Limb (tissue), 2 donors: ENCODE data around the gene BABAM2.
"Not testable (repeated sequence)": the region's sequence is repeated elsewhere in the genome, so short reads cannot be mapped to it uniquely, and the experiment has no call there.

Experiments
- DNase-seq, 2 donors: peaks; one replicate each; pipeline ENCODE4 v3.0.0-alpha.2; 2016; ENCODE audit errors: extremely low spot score in 2 of 2

BABAM2 gene

GRCh38 chr2:28371728-28372127 is 481.2 kb downstream of the BABAM2 start:
- DNase-seq, result not testable (repeated sequence)

GRCh38 chr2:28373854-28374253 is 483.3 kb downstream of the BABAM2 start:
- no peak for DNase-seq

DNA sequence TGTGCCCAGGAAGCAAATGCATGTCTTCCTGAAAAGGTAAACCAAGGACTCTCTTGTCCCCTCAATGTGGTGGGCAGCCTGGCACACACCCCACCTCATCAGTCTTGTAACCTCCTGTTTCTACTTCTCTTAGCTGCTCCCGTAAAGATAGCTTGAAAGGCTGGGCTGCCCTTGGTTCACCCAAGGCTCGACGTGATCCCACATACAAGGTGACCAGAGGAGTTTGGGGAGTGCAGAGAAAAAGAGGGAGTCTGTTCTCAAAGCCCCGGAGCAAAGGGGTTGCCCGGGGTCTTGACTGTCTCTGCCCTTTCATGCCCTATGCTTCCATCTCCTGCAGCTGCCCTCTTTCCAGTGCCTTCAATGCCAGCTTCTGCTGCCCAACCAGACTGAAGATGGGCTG is 483.8 kb downstream of the BABAM2 start:
- DNase-seq, result no peak

- DNase-seq, result no peak
Observed at GRCh38 chr2:28375236-28375635, 484.7 kb downstream of the BABAM2 start.

GRCh38 chr2:28375742-28376631 is 485.5 kb downstream of the BABAM2 start:
- no peak for DNase-seq

DNA sequence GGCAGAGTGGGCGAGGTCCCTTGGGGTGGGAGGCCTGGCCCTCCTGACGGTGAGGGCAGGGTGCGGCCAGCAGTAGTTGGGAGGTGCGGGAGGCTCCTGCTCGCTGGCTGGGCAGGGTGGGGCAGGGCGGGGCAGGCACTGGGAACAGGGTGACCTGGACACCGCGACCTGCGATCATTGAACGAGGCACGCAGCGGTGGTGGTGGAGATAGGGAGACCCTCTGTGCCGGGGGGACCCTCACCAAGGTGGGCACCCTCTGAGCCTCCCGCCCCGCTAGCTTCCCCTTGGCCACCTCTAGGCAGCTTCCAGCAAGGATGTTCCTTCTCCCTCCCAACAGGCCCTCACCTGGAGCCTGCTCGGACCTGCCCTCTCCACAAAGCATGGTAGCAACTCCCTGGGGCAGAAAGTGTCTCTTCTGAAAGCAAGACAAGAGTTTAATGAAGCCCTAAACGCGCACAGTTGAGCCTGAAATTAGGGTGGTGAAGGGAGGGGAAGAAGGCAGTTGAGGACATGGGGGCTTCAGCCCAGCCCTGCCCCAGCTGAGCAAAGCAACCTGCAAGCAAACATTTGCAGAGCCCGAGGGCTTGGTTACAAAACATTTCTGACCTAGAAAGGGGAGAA is 486.8 kb downstream of the BABAM2 start:
- no peak for DNase-seq

DNA sequence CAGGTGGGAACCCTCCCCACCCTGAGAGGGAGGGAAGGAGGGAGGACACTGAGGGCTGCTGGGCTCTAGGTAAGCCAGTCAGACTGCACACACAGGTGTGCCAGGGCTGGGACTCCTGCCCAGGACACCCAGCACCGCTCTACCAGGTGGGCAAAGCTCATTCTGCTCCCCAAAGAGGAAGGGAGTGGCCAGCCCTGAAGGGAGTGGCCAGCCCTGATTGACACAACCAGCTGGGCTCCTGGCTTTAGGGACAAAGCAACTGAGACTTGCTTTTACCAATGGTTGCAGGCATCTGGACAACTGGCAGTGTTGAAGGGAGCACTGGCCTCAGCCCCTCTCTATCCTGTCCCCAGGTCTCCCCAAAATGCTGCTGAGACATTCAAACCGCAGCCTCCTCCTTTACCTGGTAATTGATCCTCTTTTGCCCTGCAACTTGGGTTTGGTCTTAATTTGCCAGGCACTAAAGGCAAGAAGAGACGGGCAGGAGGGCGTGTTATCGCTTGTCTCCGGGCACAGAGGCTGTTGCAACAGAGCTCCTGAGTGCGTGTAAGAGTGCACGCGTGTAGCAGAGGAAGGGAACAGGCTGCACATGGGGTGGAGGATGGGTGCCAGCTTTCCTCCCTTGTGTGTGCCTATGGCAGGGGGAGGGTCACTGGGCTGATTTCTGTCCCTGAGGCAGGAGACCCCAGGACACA is 487.6 kb downstream of the BABAM2 start:
- no peak for DNase-seq

DNA sequence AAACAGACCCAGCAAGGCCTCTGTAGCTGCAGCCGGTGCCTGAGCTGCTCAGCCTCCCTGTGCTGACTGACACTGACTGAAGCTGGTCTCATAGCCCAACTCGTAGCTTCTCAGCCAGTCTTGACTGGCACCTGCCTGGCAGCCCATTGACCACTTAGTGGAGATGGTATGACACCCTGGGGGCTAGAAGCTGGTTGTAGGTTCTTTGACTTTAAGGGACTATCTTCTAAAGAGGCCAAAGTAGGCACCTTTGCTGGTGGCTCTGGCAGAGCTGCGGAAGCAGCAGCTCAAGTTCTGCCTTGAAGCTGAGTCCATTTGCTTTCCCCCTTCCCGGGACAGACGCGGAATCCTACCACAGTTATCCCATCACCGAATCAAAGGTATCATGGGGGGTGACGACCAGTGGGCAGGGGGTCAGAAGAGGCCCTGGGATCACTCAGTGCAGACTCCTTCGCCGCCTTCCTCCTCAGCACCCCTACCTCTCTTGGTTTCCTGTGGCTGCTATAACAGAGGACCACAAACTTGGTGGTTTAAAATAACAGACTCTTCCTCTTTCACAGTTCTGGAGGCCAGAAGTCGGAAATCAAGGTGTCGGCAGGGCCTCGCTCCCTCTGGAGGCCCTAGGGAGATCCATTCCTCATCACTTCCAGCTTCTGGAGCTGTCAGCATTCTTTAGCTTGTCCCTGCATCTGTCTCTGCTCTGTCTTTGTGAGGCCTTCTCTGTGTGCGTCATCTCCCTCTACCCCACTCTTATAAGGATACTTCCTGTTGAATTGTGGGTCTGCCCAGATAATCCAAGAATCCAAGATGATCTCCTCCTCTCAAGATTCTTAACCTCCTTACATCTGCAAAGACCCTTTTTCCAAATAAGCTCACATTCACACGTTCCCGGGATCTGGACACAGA is 488.4 kb downstream of the BABAM2 start:
- no peak for DNase-seq

- no peak for DNase-seq
Observed at GRCh38 chr2:28380219-28380618, 489.7 kb downstream of the BABAM2 start.

DNA sequence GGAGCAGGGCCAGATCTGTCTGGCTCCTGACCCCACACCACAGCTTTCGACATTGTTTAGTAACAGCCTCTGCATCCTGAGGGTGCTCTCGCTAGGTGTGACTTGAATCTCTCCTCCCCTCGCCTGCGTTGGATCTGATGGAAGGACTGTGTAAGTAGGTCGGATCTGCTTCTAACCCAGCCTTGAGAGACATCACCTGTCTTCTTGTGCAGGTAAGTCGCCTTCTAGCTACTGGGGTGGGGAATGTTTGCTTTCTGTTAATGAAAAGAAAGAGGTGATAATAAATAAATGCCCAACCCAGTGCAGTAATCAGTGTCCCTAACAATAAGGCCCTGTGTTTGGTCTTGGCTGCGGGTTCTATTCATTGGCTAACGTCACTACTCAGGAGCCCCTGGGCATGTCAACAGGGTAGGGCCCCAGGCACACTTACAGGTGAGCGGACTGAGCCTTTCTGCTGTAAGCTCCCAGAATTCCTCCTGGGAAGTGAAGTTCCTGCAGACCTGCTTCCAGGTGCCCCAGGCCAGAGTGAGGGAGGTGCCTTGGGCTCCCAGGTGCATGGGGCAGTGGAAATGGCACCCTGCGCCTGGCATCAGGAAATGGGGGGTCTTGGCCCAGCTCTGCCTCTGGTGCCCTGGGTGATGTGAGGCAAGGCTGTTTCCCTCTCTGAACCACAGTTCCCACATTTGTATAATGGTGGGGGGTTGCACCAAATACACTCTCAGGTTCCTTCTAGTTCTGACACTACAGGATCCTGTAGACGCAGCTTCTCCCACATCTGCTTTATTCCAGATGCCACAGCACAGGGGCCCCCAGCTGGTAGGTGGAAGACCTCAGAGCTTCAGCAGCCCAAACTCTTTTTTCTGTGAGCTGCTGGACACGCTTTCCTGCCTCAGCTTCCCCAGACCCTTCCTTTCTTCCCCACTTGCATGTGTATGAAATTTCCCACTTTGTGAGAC is 491.0 kb downstream of the BABAM2 start:
- DNase-seq, result no peak

- DNase-seq, result no peak
Observed at GRCh38 chr2:28382755-28383154, 492.2 kb downstream of the BABAM2 start.

- DNase-seq, result no peak
Observed at GRCh38 chr2:28387082-28387960, 496.8 kb downstream of the BABAM2 start.
